Parathyroid adenoma (tissue), 2 donors: Measurements from ENCODE around the gene MMP19.
"Not testable (repeated sequence)": the region's sequence is repeated elsewhere in the genome, so short reads cannot be mapped to it uniquely, and the experiment has no call there.

Source experiments
- H2AFZ ChIP-seq: fragments of 300-600 bp; sonication (generic); one replicate; pipeline ENCODE4 v1.7.0; 2017; ENCODE audit warnings: antibody characterized with exemption, mild to moderate bottlenecking
- H3K27ac ChIP-seq: fragments of 300-600 bp; sonication (generic); one replicate; pipeline ENCODE4 v1.7.0; 2017
- H3K27me3 ChIP-seq: fragments of 300-600 bp; sonication (generic); one replicate; pipeline ENCODE4 v1.7.0; 2017; ENCODE audit warnings: low read length; ENCODE audit not compliant: control insufficient read depth, insufficient read depth
- H3K36me3 ChIP-seq: fragments of 300-600 bp; sonication (generic); one replicate; pipeline ENCODE4 v1.7.0; 2017; ENCODE audit warnings: low read length; ENCODE audit not compliant: control insufficient read depth, insufficient read depth
- H3K4me1 ChIP-seq: fragments of 300-600 bp; sonication (generic); one replicate; pipeline ENCODE4 v1.7.0; 2017; ENCODE audit warnings: control low read depth
- H3K4me2 ChIP-seq: fragments of 300-600 bp; sonication (generic); one replicate; pipeline ENCODE4 v1.7.0; 2017; ENCODE audit warnings: low read length
- H3K4me3 ChIP-seq: fragments of 300-600 bp; sonication (generic); one replicate; pipeline ENCODE4 v1.7.0; 2017; ENCODE audit warnings: low read depth, low read length
- H3K79me2 ChIP-seq: fragments of 300-600 bp; sonication (generic); one replicate; pipeline ENCODE4 v1.7.0; 2017; ENCODE audit warnings: control low read depth
- H3K9ac ChIP-seq: fragments of 300-600 bp; sonication (generic); one replicate; pipeline ENCODE4 v1.7.0; 2017; ENCODE audit warnings: mild to moderate bottlenecking
- H3K9me3 ChIP-seq: fragments of 300-600 bp; sonication (generic); one replicate; pipeline ENCODE4 v1.7.0; 2017; ENCODE audit warnings: low read length; ENCODE audit not compliant: control insufficient read depth
- TF ChIP-seq, protein P1 (sequence below): fragments of 300-600 bp; sonication (generic); IDR thresholded peaks from one replicate; pipeline ENCODE4 v1.7.0; 2017; ENCODE audit warnings: antibody characterized with exemption, mild to moderate bottlenecking
- donor health status: primary hyperparathyroidism.

The MMP19 gene

GRCh38 chr12:55839345-55840140 is 3.2 kb downstream of the MMP19 start:
- H3K4me2 ChIP-seq, result no peak overlapping the region
- H2AFZ ChIP-seq, result no peak overlapping the region
- H3K27ac ChIP-seq, result no peak overlapping the region
- no peaks in the 10 kb centered on the region for H3K4me1 ChIP-seq
- H3K9ac ChIP-seq, result no peak overlapping the region
- H3K9me3 ChIP-seq, result no peaks in the 10 kb centered on the region
- no peaks in the 10 kb centered on the region for H3K27me3 ChIP-seq
- TF ChIP-seq, protein P1, sequence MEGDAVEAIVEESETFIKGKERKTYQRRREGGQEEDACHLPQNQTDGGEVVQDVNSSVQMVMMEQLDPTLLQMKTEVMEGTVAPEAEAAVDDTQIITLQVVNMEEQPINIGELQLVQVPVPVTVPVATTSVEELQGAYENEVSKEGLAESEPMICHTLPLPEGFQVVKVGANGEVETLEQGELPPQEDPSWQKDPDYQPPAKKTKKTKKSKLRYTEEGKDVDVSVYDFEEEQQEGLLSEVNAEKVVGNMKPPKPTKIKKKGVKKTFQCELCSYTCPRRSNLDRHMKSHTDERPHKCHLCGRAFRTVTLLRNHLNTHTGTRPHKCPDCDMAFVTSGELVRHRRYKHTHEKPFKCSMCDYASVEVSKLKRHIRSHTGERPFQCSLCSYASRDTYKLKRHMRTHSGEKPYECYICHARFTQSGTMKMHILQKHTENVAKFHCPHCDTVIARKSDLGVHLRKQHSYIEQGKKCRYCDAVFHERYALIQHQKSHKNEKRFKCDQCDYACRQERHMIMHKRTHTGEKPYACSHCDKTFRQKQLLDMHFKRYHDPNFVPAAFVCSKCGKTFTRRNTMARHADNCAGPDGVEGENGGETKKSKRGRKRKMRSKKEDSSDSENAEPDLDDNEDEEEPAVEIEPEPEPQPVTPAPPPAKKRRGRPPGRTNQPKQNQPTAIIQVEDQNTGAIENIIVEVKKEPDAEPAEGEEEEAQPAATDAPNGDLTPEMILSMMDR, result no peak
- H3K4me3 ChIP-seq, result no peak overlapping the region
- H3K79me2 ChIP-seq, result no peaks in the 10 kb centered on the region
- no peaks in the 10 kb centered on the region for H3K36me3 ChIP-seq

GRCh38 chr12:55838361-55838760 is 4.4 kb downstream of the MMP19 start:
- no peaks in the 10 kb centered on the region for H3K4me1 ChIP-seq
- no peak overlapping the region for H3K4me3 ChIP-seq
- H3K27me3 ChIP-seq, result no peaks in the 10 kb centered on the region
- TF ChIP-seq, protein P1, result no peak
- H3K9ac ChIP-seq, result no peak overlapping the region
- H2AFZ ChIP-seq, result no peak overlapping the region
- H3K79me2 ChIP-seq, result no peaks in the 10 kb centered on the region
- no peaks in the 10 kb centered on the region for H3K9me3 ChIP-seq
- H3K4me2 ChIP-seq, result no peak overlapping the region
- H3K27ac ChIP-seq, result no peak overlapping the region
- no peaks in the 10 kb centered on the region for H3K36me3 ChIP-seq

GRCh38 chr12:55834400-55834799 is 8.3 kb downstream of the MMP19 start:
- H3K36me3 ChIP-seq, result not testable (repeated sequence)

GRCh38 chr12:55833056-55833455 is 9.7 kb downstream of the MMP19 start:
- Histone ChIP-seq H3K9me3 (no peaks in the 10 kb centered on the region), H3K9ac (no peak overlapping the region), H3K27ac (no peak overlapping the region), H3K4me2 (no peak overlapping the region), H3K27me3 (no peaks in the 10 kb centered on the region), H3K79me2 (no peaks in the 10 kb centered on the region), H2AFZ (no peak overlapping the region), H3K36me3 (no peaks in the 10 kb centered on the region), H3K4me3 (no peak overlapping the region), H3K4me1 (peaks cover 4% of the 10 kb centered on the region)
- TF ChIP-seq, protein P1, result no peak

More at GRCh38 chr12:55834400-55834799, 8.3 kb downstream of the MMP19 start:
- not testable (repeated sequence) for H3K79me2 ChIP-seq, H2AFZ ChIP-seq, H3K4me2 ChIP-seq, H3K9ac ChIP-seq, H3K27me3 ChIP-seq, H3K27ac ChIP-seq, H3K4me1 ChIP-seq, H3K9me3 ChIP-seq, H3K4me3 ChIP-seq

GRCh38 chr12:55831447-55831815 is 11.3 kb downstream of the MMP19 start:
- no peak overlapping the region for H3K9ac ChIP-seq
- TF ChIP-seq, protein P1, result no peak

More at GRCh38 chr12:55831447-55831815, 11.3 kb downstream of the MMP19 start:
- no peaks in the 10 kb centered on the region for H3K36me3 ChIP-seq
- no peaks in the 10 kb centered on the region for H3K9me3 ChIP-seq
- no peak overlapping the region for H3K4me2 ChIP-seq
- H3K79me2 ChIP-seq, result no peaks in the 10 kb centered on the region
- no peaks in the 10 kb centered on the region for H3K27me3 ChIP-seq
- no peak overlapping the region for H3K4me3 ChIP-seq
- no peak overlapping the region for H3K27ac ChIP-seq
- peak overlapping the region; percentile 80 for H2AFZ ChIP-seq
- peaks cover 4% of the 10 kb centered on the region for H3K4me1 ChIP-seq
